D721Med (cell line): ENCODE measurements around the gene LY9.

ENCODE experiments used
- DNase-seq: peaks from one replicate; pipeline ENCODE4 v3.0.0; 2011; ENCODE audit warnings: low spot score; ENCODE audit not compliant: insufficient read length
- FAIRE-seq: peaks from 2 replicates; lab custom pipeline; 2011; peaks lifted over from hg19 to GRCh38; lab: Jason Lieb, UNC
- TF ChIP-seq, protein P1 (sequence below): IDR thresholded peaks from 2 replicates; pipeline ENCODE4 v1.5.1; 2012; ENCODE audit warnings: mild to moderate bottlenecking, control low read depth; ENCODE audit not compliant: insufficient read depth; ENCODE audit errors: missing control alignments

LY9 gene

DNA sequence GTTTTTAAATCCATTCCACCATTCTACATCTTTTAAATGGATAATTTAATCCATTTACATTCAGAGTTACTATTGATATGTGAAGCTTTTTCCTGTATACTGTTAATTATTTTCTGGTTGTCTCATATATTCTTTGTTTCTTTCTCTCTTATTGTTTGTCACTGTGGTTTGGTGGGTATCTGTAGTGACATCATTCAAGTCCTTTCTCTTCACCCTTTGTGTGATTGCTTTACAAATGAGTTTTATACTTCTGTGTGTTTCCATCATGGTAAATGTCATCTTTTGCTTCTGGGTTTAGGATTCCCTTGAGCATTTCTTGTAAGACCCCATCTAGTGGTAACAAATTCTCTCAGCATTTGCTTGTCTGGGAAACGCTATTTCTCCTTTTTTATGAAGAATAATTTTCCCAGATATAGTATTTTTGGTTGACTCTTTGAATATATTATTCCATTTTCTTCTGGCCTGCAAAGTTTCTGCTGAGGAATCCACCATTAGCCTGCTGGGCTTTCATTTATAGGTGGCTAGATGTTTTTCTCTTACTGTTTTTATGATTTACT lies 10.2 kb downstream of the LY9 start:
- FAIRE-seq (no peak), DNase-seq (no peak)
- TF ChIP-seq, protein P1, sequence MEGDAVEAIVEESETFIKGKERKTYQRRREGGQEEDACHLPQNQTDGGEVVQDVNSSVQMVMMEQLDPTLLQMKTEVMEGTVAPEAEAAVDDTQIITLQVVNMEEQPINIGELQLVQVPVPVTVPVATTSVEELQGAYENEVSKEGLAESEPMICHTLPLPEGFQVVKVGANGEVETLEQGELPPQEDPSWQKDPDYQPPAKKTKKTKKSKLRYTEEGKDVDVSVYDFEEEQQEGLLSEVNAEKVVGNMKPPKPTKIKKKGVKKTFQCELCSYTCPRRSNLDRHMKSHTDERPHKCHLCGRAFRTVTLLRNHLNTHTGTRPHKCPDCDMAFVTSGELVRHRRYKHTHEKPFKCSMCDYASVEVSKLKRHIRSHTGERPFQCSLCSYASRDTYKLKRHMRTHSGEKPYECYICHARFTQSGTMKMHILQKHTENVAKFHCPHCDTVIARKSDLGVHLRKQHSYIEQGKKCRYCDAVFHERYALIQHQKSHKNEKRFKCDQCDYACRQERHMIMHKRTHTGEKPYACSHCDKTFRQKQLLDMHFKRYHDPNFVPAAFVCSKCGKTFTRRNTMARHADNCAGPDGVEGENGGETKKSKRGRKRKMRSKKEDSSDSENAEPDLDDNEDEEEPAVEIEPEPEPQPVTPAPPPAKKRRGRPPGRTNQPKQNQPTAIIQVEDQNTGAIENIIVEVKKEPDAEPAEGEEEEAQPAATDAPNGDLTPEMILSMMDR, result no peak

DNA sequence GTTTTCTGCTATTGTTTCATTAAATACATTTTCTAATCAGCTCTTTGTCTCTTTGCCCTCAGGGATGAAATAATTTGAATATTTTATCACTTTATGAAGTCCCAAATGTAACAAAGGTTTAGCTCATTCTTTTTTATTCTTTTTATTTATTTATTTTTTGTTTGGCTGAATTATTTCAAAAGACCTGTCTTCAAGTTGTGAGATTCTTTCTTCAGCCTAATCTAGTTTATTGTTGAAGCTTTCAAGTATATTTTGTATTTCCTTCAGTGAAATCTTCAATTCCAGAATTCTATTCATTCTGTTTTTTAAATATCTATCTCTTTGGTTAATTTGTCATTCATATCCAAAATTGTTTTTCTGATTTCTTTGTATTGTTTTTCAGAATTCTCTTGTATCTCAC lies 10.8 kb downstream of the LY9 start:
- no peak for FAIRE-seq
- TF ChIP-seq, protein P1, result no peak

DNA sequence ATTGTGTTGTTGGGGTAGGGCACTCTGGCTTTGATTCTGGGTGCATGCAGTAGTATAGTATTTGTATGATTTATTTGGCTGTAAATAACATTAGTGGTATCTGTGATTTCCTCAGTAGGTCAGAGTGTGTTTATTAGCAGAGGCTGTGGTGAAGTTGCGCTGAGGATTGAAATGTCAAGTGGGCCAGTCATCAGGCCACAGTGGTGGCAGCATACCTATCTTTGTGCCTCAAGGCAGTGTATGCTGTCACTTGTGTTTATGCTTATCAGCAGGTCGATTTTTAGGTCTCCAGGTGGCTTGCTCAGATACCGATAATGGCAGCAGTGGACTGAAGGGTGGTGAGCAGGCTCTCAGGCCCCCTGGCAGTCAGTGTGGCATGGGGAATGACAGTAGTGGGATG lies 11.3 kb downstream of the LY9 start:
- FAIRE-seq (no peak), DNase-seq (no peak)
- TF ChIP-seq, protein P1, result no peak

More for the DNA sequence above, 10.8 kb downstream of the LY9 start:
- DNase-seq, result no peak

DNA sequence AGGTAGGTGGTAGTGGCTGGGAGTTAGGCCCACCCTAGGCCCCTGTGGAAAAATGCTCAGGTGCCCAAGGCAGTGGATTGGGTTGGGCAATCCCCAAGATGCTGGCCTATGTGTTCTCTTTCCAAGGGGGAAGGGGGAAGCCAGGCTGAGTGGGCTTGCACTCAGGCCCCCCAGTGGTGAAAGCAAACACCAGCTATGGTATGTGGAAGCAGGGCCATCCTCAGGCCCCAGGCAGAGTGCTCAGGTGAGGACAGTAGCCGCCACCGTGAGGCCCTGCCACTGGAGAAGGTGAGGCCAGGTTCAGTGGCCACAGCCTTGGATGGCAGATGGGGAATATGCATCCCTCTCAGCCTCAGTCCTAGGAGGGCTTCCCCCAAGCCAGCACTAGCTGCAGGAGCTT lies 11.8 kb downstream of the LY9 start:
- TF ChIP-seq, protein P1, result no peak
- FAIRE-seq, result no peak
- DNase-seq, result no peak

DNA sequence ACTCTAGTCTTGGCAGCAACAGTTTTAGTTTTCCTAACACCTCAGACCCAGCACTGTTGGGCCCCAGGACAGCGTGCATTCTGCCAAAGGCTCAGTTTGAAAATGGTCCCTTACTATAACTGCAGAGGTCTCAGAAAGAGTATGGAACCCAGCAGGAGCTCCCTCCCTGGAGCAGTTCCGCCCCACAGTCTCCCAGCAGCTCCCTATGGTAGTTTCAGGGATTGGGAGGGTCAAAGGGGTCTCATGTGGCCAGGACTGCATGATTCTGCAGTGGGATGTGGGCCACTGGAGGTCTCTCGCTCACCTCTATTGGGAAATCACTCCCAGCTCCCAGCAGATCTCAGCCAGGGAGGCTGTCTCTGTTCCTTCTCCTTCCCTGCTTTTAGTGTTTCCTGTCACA lies 12.3 kb downstream of the LY9 start:
- FAIRE-seq, result no peak
- TF ChIP-seq, protein P1, result no peak
- DNase-seq, result no peak

DNA sequence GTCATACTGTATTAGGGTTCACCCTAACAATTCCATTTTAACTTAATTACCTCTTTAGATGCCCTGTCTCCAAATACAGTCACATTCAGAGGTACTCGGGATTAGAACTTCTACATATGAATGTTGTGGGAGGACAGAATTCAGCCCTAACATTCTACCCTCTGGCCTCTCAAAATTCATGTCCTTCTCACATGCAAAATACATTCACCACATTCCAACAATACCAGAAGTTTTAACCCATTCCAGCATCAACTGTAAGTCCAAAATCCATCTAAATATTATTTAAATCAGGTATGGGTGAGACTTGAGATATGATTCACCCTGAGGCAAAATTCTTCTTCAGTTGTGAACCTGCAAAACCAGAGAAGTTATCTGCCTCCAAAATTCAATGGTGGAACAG lies 14.5 kb downstream of the LY9 start:
- DNase-seq (no peak), FAIRE-seq (no peak)

DNA sequence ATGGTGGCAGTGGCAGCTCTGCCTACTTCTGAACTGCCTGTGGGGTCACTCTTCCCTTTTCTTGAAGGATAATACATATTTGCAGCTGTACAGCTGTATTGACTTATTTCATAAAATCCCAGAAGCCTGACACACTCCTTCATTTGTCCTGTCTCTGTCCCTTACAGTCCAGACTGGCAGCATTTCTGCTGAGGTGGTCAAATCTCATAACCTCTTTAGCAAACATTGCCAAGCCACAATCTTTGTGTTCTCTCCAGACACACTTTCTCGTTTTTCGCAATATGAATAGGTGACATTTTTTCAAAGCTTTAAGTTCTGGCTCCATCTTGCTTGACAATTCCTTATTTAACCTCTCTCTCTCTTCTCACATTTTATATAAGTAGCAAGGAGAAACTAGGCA lies 15.2 kb downstream of the LY9 start:
- DNase-seq (no peak), FAIRE-seq (no peak)
- TF ChIP-seq, protein P1, result no peak

More for the DNA sequence above, 14.5 kb downstream of the LY9 start:
- TF ChIP-seq, protein P1, result no peak
